NT2/D1 (cell line): ENCODE results near the gene SERPINB6.
"Not testable (repeated sequence)": the region's sequence is repeated elsewhere in the genome, so short reads cannot be mapped to it uniquely, and the experiment has no call there.

ENCODE experiments used
- YY1 ChIP-seq: IDR thresholded peaks from 2 replicates; pipeline ENCODE4 v1.6.1; 2011; ENCODE audit not compliant: insufficient read length, insufficient read depth
- ZNF274 ChIP-seq: IDR thresholded peaks from 2 replicates; pipeline ENCODE4 v1.6.1; 2011; ENCODE audit warnings: mild to moderate bottlenecking, low read depth, low read length

GRCh38 chr6:2972685-2973084, 1.3 kb upstream of the SERPINB6 start:
- TF ChIP-seq YY1, ZNF274: not testable (repeated sequence)
